Neuronal stem cell (in vitro differentiated cells): ENCODE results near the gene ZCCHC7.

Experiments
- DNase-seq: peaks from one replicate; pipeline ENCODE4 v3.0.0-alpha.2; 2013; ENCODE audit warnings: low spot score
- H2AFZ ChIP-seq: one replicate; pipeline ENCODE4 v1.6.1; 2013; ENCODE audit warnings: mild to moderate bottlenecking, low read length, inconsistent platforms
- H2AK5ac ChIP-seq: 2 replicates; pipeline ENCODE4 v1.6.1; 2013; ENCODE audit warnings: low read depth, mild to moderate bottlenecking, inconsistent platforms, low read length, moderate library complexity, mixed read lengths
- H2BK120ac ChIP-seq: 2 replicates; pipeline ENCODE4 v1.6.1; 2013; ENCODE audit warnings: low read depth, mild to moderate bottlenecking, inconsistent platforms, low read length, moderate library complexity, mixed read lengths
- H2BK12ac ChIP-seq: one replicate; pipeline ENCODE4 v1.6.1; 2013; ENCODE audit warnings: low read length, inconsistent platforms
- H2BK15ac ChIP-seq: 2 replicates; pipeline ENCODE4 v1.6.1; 2013; ENCODE audit warnings: mild to moderate bottlenecking, low read length, inconsistent platforms, mixed read lengths
- H2BK5ac ChIP-seq: one replicate; pipeline ENCODE4 v1.6.1; 2013; ENCODE audit warnings: inconsistent platforms, mild to moderate bottlenecking, low read length, moderate library complexity
- H3K14ac ChIP-seq: one replicate; pipeline ENCODE4 v1.6.1; 2013; ENCODE audit warnings: low read length, inconsistent platforms
- H3K18ac ChIP-seq: 2 replicates; pipeline ENCODE4 v1.6.1; 2013; ENCODE audit warnings: low read length, inconsistent platforms
- H3K23ac ChIP-seq: 2 replicates; pipeline ENCODE4 v1.6.1; 2013; ENCODE audit warnings: low read depth, mild to moderate bottlenecking, mixed read lengths, low read length, inconsistent platforms; ENCODE audit not compliant: poor library complexity
- H3K27ac ChIP-seq: replicated peaks from 3 replicates; pipeline ENCODE4 v1.5.1; 2013; ENCODE audit warnings: low read length, inconsistent platforms
- H3K27me3 ChIP-seq, 3 experiments: 2 replicates each; pipeline ENCODE4 v1.6.1; 2013; ENCODE audit warnings: low read length in 3 of 3, mild to moderate bottlenecking in 2 of 3, inconsistent platforms in 1 of 3, low read depth in 1 of 3, mixed read lengths in 1 of 3, moderate library complexity in 1 of 3; ENCODE audit not compliant: control insufficient read depth in 3 of 3, insufficient read depth in 3 of 3
- H3K36me3 ChIP-seq, 2 donors: replicated peaks in 1 of 2; 2 replicates each; pipeline ENCODE4 v1.6.1; 2013; ENCODE audit warnings: low read length in 2 of 2; ENCODE audit not compliant: control insufficient read depth in 2 of 2, insufficient read depth in 2 of 2
- H3K4ac ChIP-seq: 2 replicates; pipeline ENCODE4 v1.6.1; 2013; ENCODE audit warnings: inconsistent platforms, mild to moderate bottlenecking, low read length, moderate library complexity
- H3K4me1 ChIP-seq, 2 donors: 1 replicate in 1 of 2; 2 replicates in 1 of 2; pipeline ENCODE4 v1.6.1; 2013; ENCODE audit warnings: low read length in 2 of 2, low read depth in 1 of 2; ENCODE audit not compliant: control insufficient read depth in 2 of 2, insufficient read depth in 1 of 2
- H3K4me2 ChIP-seq: one replicate; pipeline ENCODE4 v1.6.1; 2013; ENCODE audit warnings: mild to moderate bottlenecking, low read length, inconsistent platforms; ENCODE audit not compliant: insufficient read depth, poor library complexity, severe bottlenecking
- H3K4me3 ChIP-seq, 2 donors: 2 replicates each; pipeline ENCODE4 v1.5.1; 2013; ENCODE audit warnings: low read length in 2 of 2, mild to moderate bottlenecking in 2 of 2, inconsistent platforms in 1 of 2, moderate library complexity in 1 of 2
- H3K79me1 ChIP-seq: one replicate; pipeline ENCODE4 v1.6.1; 2013; ENCODE audit warnings: low read depth, mild to moderate bottlenecking, inconsistent platforms, low read length, moderate library complexity
- H3K9ac ChIP-seq: one replicate; pipeline ENCODE4 v1.6.1; 2013; ENCODE audit warnings: mild to moderate bottlenecking, low read depth, low read length, inconsistent platforms; ENCODE audit not compliant: poor library complexity
- H3K9me3 ChIP-seq, 2 donors: replicated peaks in 1 of 2; 2 replicates each; pipeline versions ENCODE3 to v1.6.1; 2013; ENCODE audit warnings: low read length in 2 of 2, mild to moderate bottlenecking in 2 of 2, inconsistent platforms in 1 of 2, low read depth in 1 of 2, mixed read lengths in 1 of 2, moderate library complexity in 1 of 2; ENCODE audit not compliant: control insufficient read depth in 2 of 2, insufficient read depth in 1 of 2
- H4K8ac ChIP-seq: one replicate; pipeline ENCODE4 v1.6.1; 2013; ENCODE audit warnings: low read depth, mild to moderate bottlenecking, inconsistent platforms, low read length, moderate library complexity
- H4K91ac ChIP-seq: one replicate; pipeline ENCODE4 v1.6.1; 2013; ENCODE audit warnings: low read length, low read depth, mild to moderate bottlenecking, inconsistent platforms; ENCODE audit not compliant: poor library complexity
- WGBS, 2 donors: extraction: QIAGEN DNeasy Blood & Tissue Kit; methylation state at CpG; one replicate each; pipeline ENCODE4 v1.1.7; 2013; ENCODE audit warnings: missing lambda C conversion rate in 2 of 2, mixed read lengths in 1 of 2; ENCODE audit not compliant: insufficient read length in 2 of 2, insufficient replicate concordance in 1 of 2; ENCODE audit errors: extremely low coverage in 2 of 2; 5-methylcytosine and 5-hydroxymethylcytosine counted together

ZCCHC7 gene

DNA sequence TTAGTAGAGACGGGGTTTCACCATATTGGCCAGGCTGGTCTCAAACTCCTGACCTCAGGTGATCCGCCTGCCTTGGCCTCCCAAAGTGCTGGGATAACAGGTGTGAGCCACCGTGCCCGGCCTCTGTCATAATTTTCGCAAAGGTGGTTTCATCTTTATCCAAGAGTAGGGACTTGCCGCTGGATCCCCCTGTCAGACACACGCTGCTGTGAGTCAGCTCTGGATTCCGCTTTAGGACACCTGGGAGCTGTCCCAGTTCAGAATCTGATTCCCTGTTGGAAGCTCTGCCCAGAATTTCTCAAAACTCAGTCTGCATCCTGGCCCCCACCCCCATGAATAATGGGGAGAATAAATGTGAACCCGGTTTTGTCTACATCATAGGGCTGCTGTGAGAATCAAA lies 284.2 kb downstream of the ZCCHC7 start:
- Histone ChIP-seq H3K4me1 (peaks cover 0 to 6% of the 10 kb centered on the region in 2 donors), H3K27ac (no peak overlapping the region), H4K8ac (no peak overlapping the region), H3K4ac (no peak overlapping the region), H3K36me3 (no peaks in the 10 kb centered on the region), H3K23ac (no peak overlapping the region), H2BK15ac (no peak overlapping the region), H3K9me3 (peaks cover 0 to 4% of the 10 kb centered on the region in 2 donors), H2BK120ac (no peak overlapping the region), H3K4me3 (no peak overlapping the region), H3K4me2 (no peak overlapping the region), H2BK5ac (no peak overlapping the region), H3K14ac (no peak overlapping the region), H3K9ac (no peak overlapping the region), H2BK12ac (no peak overlapping the region), H3K18ac (no peak overlapping the region), H2AFZ (no peak overlapping the region), H4K91ac (no peak overlapping the region), H2AK5ac (no peak overlapping the region), H3K27me3 (no peaks in the 10 kb centered on the region), H3K79me1 (no peaks in the 10 kb centered on the region)
- DNase-seq, result no peak
- WGBS, 2 donors, result no CpG with 5 or more reads among the region's 9 CpGs

- H4K8ac ChIP-seq, result no peak overlapping the region
- no peak overlapping the region for H2BK12ac ChIP-seq
- H3K14ac ChIP-seq, result no peak overlapping the region
- no peak overlapping the region for H4K91ac ChIP-seq
- H3K9ac ChIP-seq, result no peak overlapping the region
- no peak overlapping the region for H3K4ac ChIP-seq
- H2BK120ac ChIP-seq, result no peak overlapping the region
- no peaks in the 10 kb centered on the region for H3K36me3 ChIP-seq
- H3K9me3 ChIP-seq, result peaks cover 0 to 4% of the 10 kb centered on the region in 2 donors
- WGBS, 2 donors, result no CpG with 5 or more reads among the region's 3 CpGs
- no peak overlapping the region for H3K18ac ChIP-seq
- H2AFZ ChIP-seq, result no peak overlapping the region
- H2BK5ac ChIP-seq, result no peak overlapping the region
- H2BK15ac ChIP-seq, result no peak overlapping the region
- peaks cover 0 to 6% of the 10 kb centered on the region in 2 donors for H3K4me1 ChIP-seq
- H3K4me3 ChIP-seq, result no peak overlapping the region
- no peak overlapping the region for H2AK5ac ChIP-seq
- no peaks in the 10 kb centered on the region for H3K79me1 ChIP-seq
- no peaks in the 10 kb centered on the region for H3K27me3 ChIP-seq
- no peak overlapping the region for H3K4me2 ChIP-seq
- H3K23ac ChIP-seq, result no peak overlapping the region
- DNase-seq, result no peak
- H3K27ac ChIP-seq, result no peak overlapping the region
These were observed 285.0 kb downstream of the ZCCHC7 start for GRCh38 chr9:37405350-37405749.

- no peak overlapping the region for H2BK12ac ChIP-seq
- no peak overlapping the region for H3K4me2 ChIP-seq
- no peak overlapping the region for H3K9ac ChIP-seq
- no peak overlapping the region for H2BK15ac ChIP-seq
- no peak overlapping the region for H3K23ac ChIP-seq
- no peaks in the 10 kb centered on the region for H3K36me3 ChIP-seq
- H2BK5ac ChIP-seq, result no peak overlapping the region
- H3K4me3 ChIP-seq, result no peak overlapping the region
- peaks cover 0 to 4% of the 10 kb centered on the region in 2 donors for H3K9me3 ChIP-seq
- H3K4me1 ChIP-seq, result peaks cover 0 to 6% of the 10 kb centered on the region in 2 donors
- no peaks in the 10 kb centered on the region for H3K27me3 ChIP-seq
- WGBS, 2 donors, result no CpG with 5 or more reads among the region's 10 CpGs
- no peak overlapping the region for H2AFZ ChIP-seq
- no peaks in the 10 kb centered on the region for H3K79me1 ChIP-seq
- H3K14ac ChIP-seq, result no peak overlapping the region
- no peak overlapping the region for H2BK120ac ChIP-seq
- no peak overlapping the region for H2AK5ac ChIP-seq
- no peak overlapping the region for H4K91ac ChIP-seq
- no peak overlapping the region for H3K18ac ChIP-seq
- no peak overlapping the region for H3K27ac ChIP-seq
- no peak overlapping the region for H4K8ac ChIP-seq
- DNase-seq, result no peak
- H3K4ac ChIP-seq, result no peak overlapping the region
These were observed 285.5 kb downstream of the ZCCHC7 start for GRCh38 chr9:37405764-37406380.

DNA sequence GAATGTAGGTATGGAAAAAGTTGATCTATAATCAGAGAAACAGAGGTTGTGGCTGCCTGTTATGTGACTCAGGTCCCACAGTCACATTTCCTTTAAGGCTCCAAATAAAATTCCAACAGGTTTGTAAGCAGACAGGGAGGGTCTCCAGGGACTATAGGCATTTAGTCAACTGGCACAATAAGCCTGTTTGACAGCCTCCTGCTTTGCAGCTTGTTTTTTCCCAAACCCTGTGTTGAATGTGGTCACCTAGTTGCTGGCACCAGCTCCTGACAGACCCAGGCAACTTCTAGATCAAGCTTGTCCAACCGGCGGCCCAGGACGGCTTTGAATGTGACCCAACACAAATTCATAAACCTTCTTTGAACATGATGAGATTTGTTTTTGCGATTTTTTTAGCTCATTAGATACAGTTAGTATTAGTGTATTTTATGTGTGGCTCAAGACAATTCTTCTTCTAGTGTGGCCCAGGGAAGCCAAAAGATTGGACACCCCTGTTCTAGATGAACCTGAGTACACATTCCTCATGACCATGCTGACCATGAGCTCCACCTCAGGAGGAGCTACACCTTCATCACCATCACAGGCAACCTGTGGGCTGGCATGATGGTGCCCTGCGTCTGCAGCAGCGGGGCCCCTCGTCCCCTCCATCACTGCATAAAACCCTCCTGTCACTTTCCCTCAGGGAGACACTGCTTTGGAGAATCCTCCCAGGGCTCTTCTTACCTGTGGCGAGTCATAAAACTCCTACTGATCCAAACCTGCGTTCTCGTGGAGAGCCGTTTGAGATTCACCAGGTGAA lies 286.4 kb downstream of the ZCCHC7 start:
- Histone ChIP-seq H2AFZ (no peak overlapping the region), H2BK5ac (peak overlapping the region; percentile 10), H3K18ac (no peak overlapping the region), H3K23ac (no peak overlapping the region), H3K9me3 (peaks cover 0 to 4% of the 10 kb centered on the region in 2 donors), H2BK120ac (no peak overlapping the region), H3K4me2 (no peak overlapping the region), H3K9ac (no peak overlapping the region), H3K14ac (peak overlapping the region; percentile 90), H3K36me3 (no peaks in the 10 kb centered on the region), H4K91ac (no peak overlapping the region), H3K79me1 (no peaks in the 10 kb centered on the region), H2BK12ac (no peak overlapping the region), H3K4ac (no peak overlapping the region), H3K4me1 (peaks cover 0 to 12% of the 10 kb centered on the region in 2 donors), H4K8ac (no peak overlapping the region), H3K4me3 (no peak overlapping the region), H3K27me3 (no peaks in the 10 kb centered on the region), H3K27ac (no peak overlapping the region), H2BK15ac (no peak overlapping the region), H2AK5ac (no peak overlapping the region)
- no peak for DNase-seq
- WGBS, 2 donors, result no CpG with 5 or more reads among the region's 11 CpGs
